Stimulated activated CD4-positive, alpha-beta T cell treated with anti-CD3 and anti-CD28 coated beads, Interleukin-1b, Interleukin-23, amount 100 ng/mL, for 4 hours (primary cell): ENCODE data around the gene RBM4.
"Not testable (repeated sequence)": the region's sequence is repeated elsewhere in the genome, so short reads cannot be mapped to it uniquely, and the experiment has no call there.

Experiments
- DNase-seq, 2 donors: peaks; one replicate each; pipeline ENCODE4 v3.0.0-alpha.2; 2020; ENCODE audit warnings: low read depth in 2 of 2

The RBM4 gene

DNA sequence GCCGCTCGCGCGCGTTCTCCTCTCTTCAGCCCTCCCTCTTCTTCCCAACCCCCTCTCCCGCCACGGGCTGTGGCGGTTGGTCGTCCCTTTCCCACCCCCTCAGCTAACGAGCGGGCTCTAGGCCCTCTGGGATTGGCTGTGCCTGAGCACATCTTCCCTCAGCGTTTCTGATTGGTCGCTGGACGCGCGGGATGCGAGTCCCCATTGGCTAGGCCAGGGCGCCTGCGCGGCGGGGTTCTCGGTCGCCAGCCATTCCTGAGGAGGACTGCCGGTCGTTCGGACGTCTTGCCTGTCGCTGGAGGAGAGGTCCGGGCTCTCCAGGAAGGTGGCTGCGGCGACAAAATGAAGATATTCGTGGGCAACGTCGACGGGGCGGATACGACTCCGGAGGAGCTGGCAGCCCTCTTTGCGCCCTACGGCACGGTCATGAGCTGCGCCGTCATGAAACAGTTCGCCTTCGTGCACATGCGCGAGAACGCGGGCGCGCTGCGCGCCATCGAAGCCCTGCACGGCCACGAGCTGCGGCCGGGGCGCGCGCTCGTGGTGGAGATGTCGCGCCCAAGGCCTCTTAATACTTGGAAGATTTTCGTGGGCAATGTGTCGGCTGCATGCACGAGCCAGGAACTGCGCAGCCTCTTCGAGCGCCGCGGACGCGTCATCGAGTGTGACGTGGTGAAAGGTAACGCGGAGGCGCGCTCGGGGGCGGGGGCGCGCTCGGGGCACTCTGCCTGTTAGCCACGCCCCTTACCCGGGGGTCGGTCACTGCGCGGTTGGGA lies 21.9 kb upstream of the RBM4 start, which contains the start of gene RBM14:
Gene RBM14 (plus strand): TSS at position 252 of the 776 bp plus-strand sequence. CDS start 91 bp downstream, at position 343.
- peak; percentile 94 to 96 for DNase-seq

DNA sequence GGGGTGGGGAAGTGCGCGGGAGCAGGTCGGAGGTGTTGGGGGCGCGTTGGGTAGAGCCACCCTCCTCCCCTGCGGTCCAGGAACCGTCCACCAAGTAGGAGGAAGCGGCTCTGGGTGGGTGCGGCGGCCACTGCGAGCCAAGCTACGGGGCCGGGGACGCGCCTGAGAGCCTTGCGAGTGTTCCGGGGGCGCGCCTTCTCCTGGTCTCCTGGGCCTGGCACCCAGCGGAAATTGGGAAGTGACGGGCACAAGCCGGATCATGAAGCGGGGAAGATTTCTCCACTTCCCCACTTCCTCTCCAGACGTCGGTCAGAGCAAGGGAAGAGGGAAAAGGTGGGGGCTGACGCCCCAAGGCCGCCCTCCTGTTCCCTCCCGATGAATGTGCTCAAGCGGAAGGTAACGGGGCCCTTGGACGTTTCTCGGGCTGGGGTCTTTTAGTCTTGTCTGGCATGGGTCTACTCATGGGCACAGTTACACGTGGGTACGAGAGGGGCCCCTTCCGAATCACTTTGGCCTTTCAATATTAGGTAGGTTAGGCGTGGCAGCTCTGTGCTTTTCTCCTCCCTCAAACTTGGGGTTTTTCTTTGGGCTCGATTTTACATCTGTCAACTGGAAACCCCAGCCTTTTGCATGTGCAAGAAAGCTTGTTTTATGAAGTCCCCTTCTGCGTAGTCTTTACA lies 21.2 kb upstream of the RBM4 start:
- no peak for DNase-seq

DNA sequence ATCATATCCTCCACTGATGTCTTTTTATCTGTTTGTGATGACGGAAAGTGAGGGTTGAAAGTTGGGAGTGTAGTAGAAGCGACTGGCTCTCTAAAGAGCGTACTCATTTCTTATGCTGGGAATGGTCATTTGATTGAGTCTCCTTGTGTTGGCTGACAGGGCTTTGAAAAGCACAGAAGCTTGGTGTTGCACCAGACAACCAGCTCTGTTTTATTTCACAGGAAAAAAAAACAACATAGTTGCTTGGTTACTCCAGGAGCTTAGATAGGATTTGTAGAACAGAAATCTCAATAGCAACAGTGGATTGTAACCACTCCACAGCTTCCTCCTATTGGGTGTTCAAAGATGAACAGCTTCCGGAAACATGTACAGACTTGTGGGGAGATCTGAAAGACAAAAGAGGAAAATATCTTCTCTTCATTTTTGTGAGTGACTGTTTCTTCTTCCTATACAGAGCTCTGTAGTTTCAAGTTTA lies 19.4 kb upstream of the RBM4 start:
- no peak for DNase-seq

DNA sequence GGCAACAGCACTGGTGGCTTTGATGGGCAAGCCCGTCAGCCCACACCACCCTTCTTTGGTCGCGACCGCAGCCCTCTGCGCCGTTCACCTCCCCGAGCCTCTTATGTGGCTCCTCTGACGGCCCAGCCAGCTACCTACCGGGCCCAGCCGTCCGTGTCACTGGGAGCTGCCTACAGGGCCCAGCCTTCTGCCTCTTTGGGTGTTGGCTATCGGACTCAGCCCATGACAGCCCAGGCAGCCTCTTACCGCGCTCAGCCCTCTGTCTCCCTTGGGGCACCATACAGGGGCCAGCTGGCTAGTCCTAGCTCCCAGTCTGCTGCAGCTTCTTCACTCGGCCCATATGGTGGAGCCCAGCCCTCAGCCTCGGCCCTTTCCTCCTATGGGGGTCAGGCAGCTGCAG lies 14.1 kb upstream of the RBM4 start:
- DNase-seq: no peak

DNA sequence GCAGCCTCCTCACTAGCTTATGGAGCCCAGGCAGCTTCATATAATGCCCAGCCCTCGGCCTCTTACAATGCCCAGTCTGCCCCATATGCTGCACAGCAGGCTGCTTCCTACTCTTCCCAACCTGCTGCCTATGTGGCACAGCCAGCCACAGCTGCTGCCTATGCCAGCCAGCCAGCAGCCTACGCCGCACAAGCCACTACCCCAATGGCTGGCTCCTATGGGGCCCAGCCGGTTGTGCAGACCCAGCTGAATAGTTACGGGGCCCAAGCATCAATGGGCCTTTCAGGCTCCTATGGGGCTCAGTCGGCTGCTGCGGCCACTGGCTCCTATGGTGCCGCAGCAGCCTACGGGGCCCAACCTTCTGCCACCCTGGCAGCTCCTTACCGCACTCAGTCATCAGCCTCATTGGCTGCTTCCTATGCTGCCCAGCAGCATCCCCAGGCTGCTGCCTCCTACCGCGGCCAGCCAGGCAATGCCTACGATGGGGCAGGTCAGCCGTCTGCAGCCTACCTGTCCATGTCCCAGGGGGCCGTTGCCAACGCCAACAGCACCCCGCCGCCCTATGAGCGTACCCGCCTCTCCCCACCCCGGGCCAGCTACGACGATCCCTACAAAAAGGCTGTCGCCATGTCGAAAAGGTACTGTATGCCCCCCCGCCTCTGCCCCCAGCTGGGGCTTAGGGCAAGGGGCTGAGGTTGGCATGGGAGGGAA lies 13.3 kb upstream of the RBM4 start:
- DNase-seq: no peak

DNA sequence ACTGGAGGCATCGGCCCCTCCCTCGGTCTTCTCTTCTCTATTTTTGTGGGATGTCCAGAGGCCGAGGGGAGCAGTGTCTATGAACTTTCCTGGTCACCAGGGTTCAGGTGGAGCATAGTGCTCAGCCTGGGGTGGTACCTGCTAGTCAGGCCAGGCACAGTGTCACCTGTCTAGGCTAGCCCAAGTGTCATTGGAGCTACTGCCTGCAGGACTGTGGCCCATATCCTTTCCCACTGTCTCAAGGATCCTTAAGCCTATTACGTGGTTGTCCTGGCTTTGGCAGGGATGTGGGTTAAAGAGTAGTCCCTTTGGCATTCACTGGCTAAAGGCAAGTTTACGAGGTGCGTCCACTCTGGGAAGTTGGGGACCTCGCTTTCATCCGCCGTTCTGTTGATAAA lies 12.8 kb upstream of the RBM4 start:
- no peak for DNase-seq

DNA sequence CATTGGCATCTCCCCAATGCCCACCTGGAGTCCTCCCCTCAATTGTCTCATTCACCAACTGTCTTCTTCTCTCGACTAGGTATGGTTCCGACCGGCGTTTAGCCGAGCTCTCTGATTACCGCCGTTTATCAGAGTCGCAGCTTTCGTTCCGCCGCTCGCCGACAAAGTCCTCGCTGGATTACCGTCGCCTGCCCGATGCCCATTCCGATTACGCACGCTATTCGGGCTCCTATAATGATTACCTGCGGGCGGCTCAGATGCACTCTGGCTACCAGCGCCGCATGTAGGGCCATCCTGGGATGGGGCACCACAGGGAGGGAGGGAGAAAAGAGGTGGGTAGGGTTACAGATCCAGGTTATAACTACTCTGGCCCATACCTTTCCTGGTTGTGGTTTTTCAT lies 12.1 kb upstream of the RBM4 start:
- DNase-seq: no peak

DNA sequence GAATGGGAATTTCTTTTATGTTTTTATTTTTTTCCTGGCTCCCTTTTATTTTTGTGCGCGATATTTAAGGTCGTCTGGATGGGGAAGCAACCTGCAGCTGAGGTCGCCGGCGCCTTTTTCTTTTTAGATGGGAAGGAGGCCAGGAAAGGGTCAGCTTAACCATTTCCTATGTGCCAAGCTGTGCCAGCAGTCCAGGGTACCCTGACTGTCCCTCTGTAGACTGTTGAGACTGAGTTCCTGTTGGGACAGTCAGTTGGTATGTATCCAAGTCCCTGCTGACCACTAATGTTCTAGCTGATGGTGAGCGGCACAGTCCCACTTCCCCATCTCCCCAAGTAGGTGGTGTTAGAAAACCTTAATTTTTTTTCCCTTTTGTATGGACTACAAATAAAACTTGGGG lies 11.6 kb upstream of the RBM4 start:
- DNase-seq: no peak

DNA sequence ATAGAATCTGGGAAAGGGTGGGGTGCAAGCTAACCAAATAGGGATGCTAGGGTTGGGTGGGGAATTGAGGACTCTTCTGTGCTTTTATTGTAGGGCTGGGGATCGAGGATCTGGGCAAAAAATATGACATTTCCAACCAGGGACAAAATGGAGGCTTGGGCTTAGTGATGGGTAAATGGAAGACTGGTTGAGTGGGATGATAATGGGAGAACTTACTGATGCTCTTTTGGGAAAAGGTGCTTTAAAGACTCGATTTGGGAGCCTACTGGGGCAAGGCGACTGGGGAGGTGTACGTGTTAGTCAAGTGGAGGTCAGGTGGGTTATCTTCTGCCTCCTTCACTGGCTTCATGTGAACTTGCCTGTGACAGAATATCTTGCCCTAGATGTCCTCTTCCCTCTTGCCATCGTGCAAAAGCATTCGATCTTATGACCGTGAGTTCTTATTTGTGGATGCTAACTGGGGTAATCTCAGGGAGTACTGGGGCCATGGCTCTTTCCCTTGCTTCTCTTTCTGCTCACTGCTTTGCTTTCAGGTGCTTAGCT lies 10.4 kb upstream of the RBM4 start:
- DNase-seq: no peak

DNA sequence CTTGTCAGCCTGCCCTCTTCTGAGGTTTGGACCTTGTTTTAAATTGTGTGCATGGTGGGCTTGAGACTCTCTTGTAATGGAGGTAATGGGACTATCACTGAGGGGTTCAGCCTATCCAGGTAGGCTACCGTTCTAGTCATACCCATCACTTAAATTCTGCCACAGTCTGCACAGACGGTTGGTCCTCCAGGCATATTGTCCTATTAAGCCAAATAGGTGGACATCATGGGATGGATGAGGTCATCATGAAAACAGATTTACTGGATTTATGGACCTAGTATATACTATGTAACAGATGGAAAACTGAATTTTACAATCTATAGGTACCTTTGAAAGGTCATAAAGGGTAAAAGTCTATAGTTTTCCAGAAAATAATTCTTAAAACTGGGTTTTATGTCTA lies 9.1 kb upstream of the RBM4 start:
- no peak for DNase-seq

DNA sequence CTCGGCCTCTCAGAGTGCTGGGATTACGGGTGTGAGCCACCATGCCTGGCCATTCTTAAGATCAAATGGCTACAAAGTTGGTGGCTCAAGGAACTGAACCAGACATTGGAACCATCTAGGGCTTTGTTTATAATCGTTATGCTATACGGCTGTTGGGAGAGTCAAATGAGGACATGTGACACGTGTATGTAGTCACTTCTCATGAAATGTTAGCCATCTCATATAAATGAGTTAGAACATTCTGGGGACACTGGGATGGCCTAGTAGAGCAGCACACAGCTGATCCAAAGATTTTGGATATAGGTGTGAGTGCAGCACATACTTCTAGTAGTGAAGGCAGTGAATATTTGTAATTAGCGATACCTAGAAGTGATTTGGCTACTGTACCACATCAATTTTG lies 6.6 kb upstream of the RBM4 start:
- no peak for DNase-seq

DNA sequence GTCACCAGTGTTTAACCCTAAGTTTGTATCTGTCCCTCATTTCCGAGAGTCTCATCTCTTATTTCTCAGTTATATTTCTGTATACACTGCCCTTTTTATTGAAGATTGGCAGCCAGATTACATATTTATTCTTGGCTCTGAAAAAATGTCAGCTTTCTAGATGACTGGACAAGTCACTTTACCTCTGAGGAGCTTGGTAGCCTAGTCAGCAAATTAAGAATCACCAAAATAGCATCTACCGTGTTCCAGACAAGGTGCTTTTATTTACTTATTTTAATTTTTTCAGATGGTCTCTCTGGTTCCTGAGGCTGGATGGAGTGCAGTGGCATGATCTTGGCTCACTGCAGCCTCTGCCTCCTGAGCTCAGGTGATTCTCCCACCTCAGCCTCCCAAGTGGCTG lies 5.6 kb upstream of the RBM4 start:
- DNase-seq: no peak

DNA sequence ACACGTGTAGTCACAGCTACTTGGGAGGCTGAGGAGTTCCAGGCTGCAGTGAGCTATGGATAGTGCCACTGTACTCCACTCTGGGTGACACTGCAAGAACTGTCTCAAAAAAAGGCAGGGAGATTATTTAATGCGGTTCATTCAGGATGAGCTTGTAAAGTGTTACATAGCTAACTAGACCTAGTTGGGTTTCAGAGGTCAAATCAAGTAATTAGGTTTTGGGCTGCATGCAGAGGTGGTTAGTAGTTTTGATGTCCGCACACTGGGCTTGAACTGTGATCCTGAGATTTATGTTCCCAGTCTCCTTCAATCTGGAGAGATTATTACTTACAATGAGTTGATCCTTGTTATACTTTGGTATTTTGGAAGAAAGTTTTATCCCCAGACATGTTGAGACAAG lies 2.1 kb upstream of the RBM4 start:
- DNase-seq: no peak

DNA sequence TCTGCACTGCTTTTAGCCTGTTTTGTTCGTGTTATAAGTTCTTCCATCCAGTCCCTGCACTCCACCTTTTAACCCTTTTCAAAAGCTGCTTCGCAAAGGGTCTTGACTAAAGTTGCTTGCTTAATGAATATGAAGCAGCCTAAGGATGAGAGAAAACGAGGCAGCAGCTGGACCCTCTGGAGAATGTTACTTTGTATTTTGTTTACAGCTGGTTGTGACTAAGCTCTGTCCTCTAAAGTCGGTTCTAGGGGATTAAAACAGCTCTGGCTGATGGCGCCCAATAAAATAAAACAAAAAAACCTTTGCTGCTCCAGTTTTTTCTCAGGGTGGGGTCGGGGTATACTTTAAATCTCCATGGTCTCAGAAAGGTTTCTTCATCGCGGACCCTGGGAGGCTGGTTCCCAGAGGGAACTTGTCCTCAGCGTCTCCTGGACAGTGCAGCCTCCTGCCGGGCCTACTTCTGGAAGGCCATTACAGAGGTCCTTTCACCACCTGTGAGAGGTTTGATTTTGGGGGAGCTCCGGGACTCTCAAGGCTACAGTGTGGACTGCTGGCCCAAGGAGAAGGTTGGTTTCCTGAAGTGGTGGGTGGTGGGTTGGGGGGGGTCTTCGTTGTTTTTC lies 836 bp upstream of the RBM4 start:
- DNase-seq: no peak

DNA sequence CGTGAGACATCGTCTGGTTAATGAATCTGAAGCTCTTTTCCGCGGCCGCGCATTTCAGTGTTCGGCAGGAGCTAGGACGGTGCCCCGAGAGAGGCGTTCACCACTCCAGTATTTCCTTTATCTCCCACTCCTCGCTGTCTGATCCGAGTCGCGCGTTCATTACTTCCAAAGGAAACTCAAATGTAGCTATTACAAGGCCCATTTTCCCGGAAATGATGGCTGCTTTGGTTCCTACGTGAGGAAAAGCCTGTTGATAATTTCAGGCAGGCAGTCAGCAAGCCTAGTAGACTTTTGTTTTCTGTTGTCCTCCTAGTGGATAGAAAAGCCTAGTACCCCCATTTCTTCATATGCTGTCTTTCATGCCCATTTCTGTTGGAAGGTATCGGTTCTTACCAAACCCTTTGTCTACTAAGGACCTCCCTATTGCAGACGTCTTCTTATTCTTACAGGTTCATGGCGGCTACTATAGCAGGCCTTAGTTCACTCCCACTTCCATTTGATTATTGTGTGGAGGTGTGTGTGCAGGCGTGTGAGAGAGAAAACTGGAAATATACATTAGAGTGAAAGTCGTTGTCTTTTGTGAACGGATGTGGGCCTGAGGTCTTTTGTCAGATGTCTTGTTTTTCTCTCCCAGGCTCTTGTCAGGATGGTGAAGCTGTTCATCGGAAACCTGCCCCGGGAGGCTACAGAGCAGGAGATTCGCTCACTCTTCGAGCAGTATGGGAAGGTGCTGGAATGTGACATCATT lies 737 bp downstream of the RBM4 start:
- DNase-seq: no peak

DNA sequence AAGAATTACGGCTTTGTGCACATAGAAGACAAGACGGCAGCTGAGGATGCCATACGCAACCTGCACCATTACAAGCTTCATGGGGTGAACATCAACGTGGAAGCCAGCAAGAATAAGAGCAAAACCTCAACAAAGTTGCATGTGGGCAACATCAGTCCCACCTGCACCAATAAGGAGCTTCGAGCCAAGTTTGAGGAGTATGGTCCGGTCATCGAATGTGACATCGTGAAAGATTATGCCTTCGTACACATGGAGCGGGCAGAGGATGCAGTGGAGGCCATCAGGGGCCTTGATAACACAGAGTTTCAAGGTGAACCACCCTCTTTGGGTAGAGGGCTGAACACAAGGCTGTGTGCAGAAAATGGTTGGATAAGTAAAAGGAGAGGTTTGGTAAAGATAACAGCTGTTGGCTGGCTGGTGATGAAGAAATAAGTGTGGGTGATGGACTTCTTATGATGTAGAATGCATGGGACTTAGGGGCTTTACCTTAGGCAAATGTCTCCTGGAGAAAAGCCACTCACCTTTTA lies 1.4 kb downstream of the RBM4 start:
- DNase-seq: not testable (repeated sequence)

DNA sequence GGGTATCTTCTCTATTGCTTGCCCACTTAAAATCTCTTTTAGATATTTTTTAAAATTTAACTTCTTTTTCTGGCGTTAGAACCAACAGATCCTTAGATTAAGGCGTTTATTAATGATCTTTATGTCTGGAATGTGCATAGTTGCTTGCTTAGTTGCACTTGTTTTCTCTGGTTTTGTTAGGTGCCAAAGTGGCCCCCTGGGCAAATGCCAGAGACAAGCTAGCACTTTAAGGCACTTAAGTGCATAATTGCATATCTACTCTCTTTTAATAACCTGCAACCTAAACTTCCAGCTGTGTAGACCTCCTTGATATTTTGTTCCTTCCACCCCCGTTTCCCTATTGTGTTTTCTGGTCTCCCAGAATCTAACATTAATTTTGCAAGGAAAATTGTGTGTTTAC lies 3.3 kb downstream of the RBM4 start:
- DNase-seq: no peak

DNA sequence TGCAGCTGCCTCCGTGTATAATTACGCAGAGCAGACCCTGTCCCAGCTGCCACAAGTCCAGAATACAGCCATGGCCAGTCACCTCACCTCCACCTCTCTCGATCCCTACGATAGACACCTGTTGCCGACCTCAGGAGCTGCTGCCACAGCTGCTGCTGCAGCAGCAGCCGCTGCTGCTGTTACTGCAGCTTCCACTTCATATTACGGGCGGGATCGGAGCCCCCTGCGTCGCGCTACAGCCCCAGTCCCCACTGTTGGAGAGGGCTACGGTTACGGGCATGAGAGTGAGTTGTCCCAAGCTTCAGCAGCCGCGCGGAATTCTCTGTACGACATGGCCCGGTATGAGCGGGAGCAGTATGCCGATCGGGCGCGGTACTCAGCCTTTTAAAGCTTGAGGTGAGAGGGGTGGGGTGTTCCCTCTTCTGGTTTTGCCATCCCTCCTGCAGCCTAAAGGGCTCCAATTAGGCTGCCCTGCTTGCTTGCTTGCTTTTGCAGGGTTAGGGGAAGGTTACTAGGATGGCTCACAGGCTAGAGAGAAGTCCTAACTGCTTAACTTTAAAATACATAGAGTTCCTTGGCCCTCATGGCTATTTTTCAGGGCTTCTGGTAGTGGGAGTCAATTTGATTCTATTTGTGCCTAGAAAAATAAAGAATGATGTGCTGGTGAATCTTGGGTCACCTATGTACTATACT lies 5.4 kb downstream of the RBM4 start:
- no peak for DNase-seq

DNA sequence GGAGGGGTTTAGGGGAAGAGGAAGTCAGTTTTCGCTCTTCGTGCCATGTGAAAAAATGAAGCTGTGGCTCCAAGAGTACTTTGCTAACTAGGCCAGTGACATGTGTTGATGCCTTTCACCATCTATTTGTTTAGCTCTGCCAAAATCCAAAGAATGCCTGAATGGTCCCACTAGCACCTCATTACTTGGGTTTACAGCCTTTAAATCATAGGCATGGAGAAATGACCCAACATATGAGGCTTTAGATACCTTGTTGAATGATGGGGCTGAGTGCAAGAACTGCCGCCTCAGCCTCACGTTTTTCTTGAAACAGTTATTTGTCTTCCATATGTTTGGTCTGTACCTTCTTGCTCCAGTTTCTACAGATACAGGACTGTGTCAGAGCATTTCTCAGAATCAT lies 8.3 kb downstream of the RBM4 start:
- DNase-seq: no peak

DNA sequence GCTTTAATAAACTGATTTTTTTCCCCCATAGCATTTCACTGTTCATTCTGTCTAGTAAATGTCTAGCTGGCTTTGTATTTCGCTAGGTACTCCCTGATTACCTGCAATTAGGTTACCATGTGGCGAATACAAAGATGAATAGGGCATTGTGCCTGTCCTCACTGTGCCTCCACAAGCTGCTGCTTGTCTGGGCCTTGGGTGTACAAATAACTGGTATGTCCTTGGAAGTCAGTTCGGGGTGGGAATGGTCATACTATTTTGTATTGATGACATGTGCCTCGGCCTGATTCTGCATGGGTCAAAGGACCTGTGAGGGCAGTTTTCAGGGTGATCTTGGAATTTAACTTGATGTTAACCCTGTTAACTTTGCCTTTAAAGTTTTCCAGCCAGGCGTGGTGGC lies 11.4 kb downstream of the RBM4 start:
- no peak for DNase-seq
